ENCODE data around the gene PEAK1.

GRCh38 chr15:77239882-77240608, 179.9 kb downstream of the PEAK1 start:
- TF ChIP-seq CTCF (IDR thresholded peaks at IDR 0.05; ENCODE audit: insufficient read depth, low read length) (no peak), POLR2AphosphoS5 (IDR thresholded peaks at IDR 0.05; ENCODE audit: low read depth) (no peak), GABPA (IDR thresholded peaks at IDR 0.05; ENCODE audit: low read depth) (no peak)
- TF ChIP-seq, protein P1, sequence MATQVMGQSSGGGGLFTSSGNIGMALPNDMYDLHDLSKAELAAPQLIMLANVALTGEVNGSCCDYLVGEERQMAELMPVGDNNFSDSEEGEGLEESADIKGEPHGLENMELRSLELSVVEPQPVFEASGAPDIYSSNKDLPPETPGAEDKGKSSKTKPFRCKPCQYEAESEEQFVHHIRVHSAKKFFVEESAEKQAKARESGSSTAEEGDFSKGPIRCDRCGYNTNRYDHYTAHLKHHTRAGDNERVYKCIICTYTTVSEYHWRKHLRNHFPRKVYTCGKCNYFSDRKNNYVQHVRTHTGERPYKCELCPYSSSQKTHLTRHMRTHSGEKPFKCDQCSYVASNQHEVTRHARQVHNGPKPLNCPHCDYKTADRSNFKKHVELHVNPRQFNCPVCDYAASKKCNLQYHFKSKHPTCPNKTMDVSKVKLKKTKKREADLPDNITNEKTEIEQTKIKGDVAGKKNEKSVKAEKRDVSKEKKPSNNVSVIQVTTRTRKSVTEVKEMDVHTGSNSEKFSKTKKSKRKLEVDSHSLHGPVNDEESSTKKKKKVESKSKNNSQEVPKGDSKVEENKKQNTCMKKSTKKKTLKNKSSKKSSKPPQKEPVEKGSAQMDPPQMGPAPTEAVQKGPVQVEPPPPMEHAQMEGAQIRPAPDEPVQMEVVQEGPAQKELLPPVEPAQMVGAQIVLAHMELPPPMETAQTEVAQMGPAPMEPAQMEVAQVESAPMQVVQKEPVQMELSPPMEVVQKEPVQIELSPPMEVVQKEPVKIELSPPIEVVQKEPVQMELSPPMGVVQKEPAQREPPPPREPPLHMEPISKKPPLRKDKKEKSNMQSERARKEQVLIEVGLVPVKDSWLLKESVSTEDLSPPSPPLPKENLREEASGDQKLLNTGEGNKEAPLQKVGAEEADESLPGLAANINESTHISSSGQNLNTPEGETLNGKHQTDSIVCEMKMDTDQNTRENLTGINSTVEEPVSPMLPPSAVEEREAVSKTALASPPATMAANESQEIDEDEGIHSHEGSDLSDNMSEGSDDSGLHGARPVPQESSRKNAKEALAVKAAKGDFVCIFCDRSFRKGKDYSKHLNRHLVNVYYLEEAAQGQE (IDR thresholded peaks at IDR 0.05; ENCODE audit: insufficient replicate concordance, low read depth): no peak
